Measurements from ENCODE around the gene ZBTB45.
"Not testable (repeated sequence)": the region's sequence is repeated elsewhere in the genome, so short reads cannot be mapped to it uniquely, and the experiment has no call there.

ZBTB45 gene

GRCh38 chr19:58500242-58500641 lies 19.4 kb downstream of the ZBTB45 start:
- no peak for DNase-seq (ENCODE audit: low spot score)
- TF ChIP-seq, protein P1, sequence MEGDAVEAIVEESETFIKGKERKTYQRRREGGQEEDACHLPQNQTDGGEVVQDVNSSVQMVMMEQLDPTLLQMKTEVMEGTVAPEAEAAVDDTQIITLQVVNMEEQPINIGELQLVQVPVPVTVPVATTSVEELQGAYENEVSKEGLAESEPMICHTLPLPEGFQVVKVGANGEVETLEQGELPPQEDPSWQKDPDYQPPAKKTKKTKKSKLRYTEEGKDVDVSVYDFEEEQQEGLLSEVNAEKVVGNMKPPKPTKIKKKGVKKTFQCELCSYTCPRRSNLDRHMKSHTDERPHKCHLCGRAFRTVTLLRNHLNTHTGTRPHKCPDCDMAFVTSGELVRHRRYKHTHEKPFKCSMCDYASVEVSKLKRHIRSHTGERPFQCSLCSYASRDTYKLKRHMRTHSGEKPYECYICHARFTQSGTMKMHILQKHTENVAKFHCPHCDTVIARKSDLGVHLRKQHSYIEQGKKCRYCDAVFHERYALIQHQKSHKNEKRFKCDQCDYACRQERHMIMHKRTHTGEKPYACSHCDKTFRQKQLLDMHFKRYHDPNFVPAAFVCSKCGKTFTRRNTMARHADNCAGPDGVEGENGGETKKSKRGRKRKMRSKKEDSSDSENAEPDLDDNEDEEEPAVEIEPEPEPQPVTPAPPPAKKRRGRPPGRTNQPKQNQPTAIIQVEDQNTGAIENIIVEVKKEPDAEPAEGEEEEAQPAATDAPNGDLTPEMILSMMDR (IDR thresholded peaks at IDR 0.05; ENCODE audit: extremely low read depth, missing control alignments) = no peak

DNA sequence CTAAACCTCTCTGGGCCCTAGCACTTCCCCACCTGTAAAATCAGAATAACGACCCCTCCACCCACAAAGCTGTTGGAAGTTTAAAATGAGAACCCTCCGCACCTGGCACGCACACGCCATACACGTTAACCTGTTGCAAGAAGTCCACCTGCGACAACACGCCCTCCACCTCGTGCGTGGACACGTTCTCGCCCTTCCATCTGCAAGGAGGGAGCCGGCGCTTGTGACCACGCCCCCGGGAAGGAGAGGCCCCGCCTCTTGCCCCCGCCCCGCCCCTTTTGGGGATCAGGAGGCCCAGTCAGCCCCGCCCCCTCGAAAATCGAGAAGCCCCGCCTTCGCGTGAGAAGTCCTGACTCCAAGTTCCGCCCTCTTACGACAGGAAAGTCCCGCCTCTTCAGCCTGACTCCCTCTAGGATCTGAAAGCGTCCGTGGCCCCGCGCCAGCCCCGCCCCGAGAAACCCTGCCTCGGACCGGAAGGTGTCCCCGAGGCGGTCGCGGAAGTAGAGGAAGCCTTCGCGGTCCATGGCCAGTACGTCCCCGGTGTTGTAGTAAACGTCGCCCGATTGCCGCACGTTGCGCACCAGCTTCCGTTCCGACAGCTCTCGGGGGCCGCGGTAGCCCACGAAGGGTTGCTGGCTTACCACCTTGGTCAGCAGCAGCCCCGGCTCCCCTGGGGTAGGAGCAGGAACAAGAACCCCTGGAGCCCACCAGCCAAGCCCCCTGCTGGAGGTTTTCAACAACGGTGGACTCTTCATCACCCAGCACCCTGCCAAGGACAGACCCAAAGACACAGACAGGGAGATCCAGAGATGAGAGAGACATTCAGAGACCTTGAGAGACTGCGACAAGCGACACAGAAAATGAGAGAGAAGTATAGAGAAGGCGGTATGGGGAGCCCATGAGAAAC lies 20.3 kb downstream of the ZBTB45 start:
- TF ChIP-seq, protein P1 (IDR thresholded peaks at IDR 0.05; ENCODE audit: extremely low read depth, missing control alignments) = no peak
- DNase-seq (ENCODE audit: low spot score) = peak; percentile 97

GRCh38 chr19:58498316-58499020 lies 21.1 kb downstream of the ZBTB45 start:
- TF ChIP-seq, protein P1 (IDR thresholded peaks at IDR 0.05; ENCODE audit: extremely low read depth, missing control alignments) = no peak

GRCh38 chr19:58497634-58498170 lies 21.9 kb downstream of the ZBTB45 start:
- no peak for DNase-seq (ENCODE audit: low spot score)
- TF ChIP-seq, protein P1 (IDR thresholded peaks at IDR 0.05; ENCODE audit: extremely low read depth, missing control alignments) = no peak

More at GRCh38 chr19:58498316-58499020, 21.1 kb downstream of the ZBTB45 start:
- DNase-seq (ENCODE audit: low spot score) = no peak

DNA sequence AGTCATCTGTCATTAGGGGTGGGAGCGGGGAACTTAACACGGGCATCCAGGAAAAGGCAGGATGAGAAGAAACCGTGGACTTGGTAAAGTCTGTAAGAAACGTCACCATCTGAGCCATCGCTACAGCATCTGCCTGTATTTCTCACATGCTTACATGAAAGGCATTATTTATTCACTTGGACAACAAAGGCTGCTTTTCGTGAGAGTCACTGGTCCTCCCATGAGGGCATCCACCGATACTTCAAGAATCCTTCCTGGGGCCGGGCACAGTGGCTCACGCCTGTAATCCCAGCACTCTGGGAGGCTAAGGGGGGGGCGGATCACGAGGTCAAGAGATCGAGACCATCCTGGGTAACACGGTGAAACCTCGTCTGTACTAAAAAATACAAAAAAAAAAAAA lies 27.3 kb downstream of the ZBTB45 start:
- no peak for DNase-seq (ENCODE audit: low spot score)
- TF ChIP-seq, protein P1 (IDR thresholded peaks at IDR 0.05; ENCODE audit: extremely low read depth, missing control alignments) = no peak

GRCh38 chr19:58491393-58491792 lies 28.2 kb downstream of the ZBTB45 start:
- TF ChIP-seq, protein P1 (IDR thresholded peaks at IDR 0.05; ENCODE audit: extremely low read depth, missing control alignments) = no peak
- no peak for DNase-seq (ENCODE audit: low spot score)

DNA sequence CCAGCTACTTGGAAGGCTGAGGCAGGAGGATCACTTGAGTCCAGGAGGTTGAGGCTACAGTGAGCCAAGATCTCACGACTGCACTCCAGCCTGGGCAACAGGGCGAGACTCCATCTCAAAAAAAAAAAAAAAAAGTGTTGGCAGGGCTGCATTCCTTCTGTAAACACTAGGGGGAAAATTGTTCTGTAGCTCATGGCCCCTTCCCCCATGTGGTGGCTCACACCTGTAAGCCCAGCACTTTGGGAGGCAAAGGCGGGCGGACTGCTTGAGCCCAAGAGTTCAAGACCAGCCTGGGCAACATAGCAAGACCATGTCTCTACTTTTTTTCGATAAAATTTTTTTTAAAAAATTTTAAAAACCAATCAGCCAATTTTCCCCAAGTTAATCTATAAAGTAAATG lies 35.3 kb downstream of the ZBTB45 start:
- DNase-seq (ENCODE audit: low spot score) = not testable (repeated sequence)
